Measurements from ENCODE around the gene KRTAP19-8.

The KRTAP19-8 gene, protein sequence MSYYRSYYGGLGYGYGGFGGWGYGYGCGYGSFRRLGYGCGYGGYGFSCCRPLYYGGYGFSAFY

DNA sequence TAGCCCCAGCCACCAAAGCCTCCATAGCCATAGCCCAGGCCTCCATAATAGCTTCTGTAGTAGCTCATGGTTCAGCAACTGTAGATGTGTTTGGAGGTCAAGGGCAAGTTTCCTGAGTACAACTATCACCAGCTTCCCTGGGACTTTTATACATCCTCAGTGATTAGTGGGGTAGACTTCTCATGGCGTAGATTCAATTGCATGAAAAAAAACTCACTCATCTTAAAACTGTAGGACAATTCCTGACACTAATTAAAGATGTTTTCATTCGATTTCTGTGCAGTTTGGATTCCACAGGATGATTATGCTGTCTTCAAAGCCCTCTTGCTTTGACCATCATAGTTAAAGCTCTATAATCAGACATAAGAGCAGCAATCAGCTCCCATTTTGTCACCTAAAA lies at the start of gene KRTAP19-8:
Gene KRTAP19-8, minus strand, starts transcription at position 101 of the 400 bp plus-strand sequence. Its CDS starts 33 bp downstream, at position 68.
- no peak for DNase-seq

DNA sequence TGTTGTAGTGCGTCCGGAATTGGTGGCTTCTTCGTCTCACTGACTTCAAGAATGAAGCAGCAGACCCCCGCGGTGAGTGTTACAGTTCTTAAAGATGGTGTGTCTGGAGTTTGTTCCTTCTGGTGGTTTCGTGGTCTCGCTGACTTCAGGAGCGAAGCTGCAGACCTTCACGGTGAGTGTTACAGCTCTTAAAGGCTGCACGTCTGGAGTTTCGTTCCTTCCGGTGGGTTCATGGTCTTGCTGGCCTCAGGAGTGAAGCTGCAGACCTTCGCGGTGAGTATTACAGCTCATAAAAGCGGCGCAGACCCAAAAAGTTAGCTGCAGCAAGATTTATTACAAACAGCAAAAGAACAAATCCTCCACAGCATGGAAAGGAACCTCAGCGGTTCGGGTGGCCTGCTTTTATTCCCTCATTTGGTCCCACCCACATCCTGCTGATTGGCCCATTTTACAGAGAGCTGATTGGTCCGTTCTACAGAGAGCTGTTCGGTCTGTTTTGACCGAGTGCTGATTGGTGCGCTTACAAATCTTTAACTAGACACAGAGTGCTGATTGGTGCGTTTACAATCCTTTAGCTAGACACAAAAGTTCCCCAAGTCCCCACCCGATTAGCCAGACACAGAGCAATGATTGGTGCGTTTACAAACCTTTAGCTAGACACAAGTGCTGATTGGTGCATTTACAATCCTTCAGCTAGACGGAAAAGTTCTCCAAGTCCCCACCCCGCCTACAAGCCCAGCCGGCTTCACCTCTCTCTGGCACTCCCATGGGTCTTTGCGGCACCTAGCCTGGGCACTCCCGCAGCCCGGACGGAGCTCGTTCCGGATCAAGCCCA lies 49.6 kb upstream of the KRTAP19-8 start:
- peak; percentile 24 to 46 for DNase-seq

DNA sequence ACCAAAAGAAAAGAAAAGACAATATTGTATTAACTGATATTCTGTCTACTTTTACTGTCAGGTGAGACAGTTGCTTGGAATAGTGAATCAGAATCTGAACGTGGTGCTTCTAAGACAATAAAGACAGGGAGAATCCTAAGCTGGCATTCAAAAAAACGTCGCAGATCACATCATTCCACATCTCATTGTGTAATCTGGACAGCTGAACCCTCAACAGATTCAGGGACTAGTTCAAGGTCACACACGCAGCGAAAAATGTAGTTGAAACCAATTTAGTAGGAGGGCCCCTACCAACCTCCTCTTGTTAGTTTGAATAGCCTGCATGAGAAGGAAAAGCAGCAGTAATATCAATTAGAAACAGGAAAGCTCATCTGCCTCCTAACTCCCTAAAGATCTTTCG lies 46.4 kb upstream of the KRTAP19-8 start:
- DNase-seq, result no peak

DNA sequence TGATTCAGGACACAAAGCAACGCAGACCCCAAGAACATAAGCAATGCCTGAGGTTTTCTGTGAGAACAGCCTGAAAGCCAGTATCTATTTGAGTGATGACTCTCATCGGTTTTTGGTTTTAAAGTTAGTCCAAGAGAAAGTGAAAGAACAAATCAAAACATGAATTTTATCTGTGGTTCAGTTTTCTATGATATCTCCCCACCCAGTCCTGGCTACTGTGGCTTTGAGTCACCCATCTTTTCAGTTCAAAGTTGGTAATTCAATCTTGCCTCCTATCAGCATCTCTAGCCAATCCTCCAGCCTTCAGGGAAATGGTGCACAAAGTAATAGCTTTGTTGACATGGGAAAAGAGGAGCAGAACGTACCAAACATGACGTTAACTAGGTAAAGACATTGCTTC lies 40.5 kb upstream of the KRTAP19-8 start:
- DNase-seq, result no peak

DNA sequence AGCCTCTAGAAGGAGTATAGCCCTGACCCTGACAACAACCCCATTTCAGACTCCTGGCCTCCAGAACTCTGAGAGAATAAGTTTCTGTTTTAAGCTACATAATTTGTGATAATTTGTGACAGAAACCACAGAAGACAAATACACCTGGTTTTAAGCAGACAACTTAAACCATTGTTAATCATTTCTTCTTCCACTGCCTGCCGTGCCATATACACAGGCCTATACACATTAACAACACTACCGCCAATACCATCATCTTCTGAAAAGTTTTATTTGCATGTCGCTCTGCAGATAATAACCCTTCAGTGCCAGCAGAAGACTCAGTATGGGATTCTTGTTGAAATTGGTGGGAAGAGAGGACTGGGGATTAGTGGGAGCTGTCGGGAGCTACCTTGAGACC lies 39.9 kb upstream of the KRTAP19-8 start:
- no peak for DNase-seq

DNA sequence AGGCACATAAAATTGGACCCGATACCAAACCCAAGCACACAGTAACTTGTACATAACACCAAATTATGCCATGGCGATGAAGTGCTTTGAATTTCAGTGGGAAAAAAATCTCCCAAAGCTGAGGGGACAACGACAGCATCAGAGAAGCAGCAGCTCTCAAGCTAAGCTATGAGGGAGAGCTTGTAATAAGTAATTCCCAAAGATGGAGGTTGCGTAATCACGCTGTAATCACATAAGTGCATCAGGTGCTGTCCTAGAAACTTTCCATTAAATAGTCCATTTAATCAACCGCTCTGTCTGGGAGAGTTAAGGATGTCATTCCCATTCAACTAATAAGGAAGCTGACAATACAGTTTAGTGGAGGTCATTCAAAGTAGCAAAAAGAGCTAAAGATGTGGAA lies 37.6 kb upstream of the KRTAP19-8 start:
- no peak for DNase-seq

DNA sequence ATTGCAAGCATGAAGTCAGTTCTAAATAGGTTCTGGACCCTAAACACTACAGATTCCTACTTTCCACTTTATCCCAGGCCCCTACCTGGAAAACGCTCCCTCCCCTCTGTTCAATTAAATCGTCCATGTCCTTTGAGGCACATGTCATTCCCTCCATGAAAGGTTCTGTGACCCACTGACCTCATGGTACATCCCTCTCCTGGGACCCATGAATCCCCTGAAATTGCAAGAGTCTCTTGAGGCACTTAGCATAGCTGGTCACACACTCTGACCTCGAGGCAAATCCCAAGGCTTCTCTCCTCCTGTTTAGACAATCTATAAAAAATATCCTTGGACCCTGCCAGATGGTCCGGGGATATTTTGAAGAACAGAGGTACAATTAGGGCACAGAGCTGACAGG lies 34.3 kb upstream of the KRTAP19-8 start:
- no peak for DNase-seq

DNA sequence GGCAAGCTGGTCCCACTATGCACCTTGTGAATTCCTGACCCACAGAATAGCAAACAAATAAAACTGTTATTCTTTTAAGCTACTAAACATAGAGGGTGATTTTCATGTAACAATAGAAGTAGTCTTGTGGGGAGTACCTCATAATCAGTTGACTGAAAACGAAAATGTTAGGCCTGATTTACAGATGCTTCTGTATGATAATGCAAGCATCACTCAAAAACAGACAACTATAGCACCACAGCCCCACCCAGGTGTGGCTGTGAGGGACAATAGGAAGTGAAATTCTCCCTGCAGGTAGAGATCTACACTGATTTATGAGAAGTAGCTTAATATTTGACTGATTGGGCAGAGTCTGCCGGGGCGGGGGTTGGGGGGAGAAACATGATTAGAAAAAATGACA lies 26.5 kb upstream of the KRTAP19-8 start:
- no peak for DNase-seq

DNA sequence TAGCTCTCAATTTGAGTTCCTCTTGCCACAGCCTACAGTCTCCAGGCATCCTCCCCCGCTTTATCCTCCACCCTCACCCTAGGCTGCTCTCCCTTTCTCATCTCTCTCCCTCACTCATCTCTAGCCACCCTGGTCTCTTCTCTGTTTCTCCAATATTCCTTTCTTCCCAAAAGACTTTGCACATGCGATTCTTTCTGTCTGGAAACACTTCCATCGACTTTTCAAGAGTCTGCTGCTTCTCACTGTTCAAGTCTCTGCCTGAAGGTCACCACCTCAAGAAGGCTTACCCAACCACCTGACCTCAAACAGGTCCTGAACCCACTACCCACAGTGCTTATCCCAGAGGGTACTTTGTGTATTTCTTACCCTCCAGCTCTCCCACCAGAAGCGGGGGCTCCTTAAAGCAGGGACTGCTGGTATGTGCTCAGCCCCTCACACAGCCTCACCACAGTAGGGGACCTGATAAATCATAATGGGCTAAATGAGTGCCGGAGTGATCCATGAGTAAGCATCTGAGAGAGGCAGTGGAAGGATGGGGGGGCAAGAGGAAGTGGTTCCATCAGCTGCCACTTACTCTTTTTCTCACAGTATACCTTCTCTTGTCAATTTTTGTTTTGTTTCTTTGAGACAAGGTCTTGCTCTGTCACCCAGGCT lies 14.3 kb upstream of the KRTAP19-8 start:
- no peak for DNase-seq

DNA sequence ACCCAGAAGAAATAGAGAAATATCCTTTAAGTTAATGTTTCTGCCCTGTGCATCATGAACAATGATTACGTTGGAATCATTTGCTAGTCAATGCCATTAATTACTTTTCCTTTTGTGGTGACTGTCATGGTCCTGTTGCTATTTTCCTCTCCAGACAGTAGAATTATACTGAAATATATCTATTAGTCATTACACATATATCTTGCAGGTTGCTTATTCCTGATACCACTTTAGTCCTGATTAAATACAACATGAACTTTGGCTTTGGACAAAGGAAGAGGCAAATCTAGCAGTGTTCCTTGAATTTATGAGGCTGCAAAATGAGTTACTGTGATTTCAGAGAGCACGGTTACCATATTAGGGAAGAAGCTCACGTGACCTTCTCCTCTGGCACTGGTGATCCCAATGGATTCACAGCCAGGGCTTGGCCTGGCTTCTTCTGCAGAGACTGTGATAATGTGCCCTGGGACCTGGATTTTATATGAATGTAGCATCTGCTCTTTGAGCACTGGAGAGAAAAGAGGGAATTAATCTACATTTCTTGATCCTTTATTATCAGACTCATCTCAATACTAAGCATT lies 12.4 kb upstream of the KRTAP19-8 start:
- no peak for DNase-seq

DNA sequence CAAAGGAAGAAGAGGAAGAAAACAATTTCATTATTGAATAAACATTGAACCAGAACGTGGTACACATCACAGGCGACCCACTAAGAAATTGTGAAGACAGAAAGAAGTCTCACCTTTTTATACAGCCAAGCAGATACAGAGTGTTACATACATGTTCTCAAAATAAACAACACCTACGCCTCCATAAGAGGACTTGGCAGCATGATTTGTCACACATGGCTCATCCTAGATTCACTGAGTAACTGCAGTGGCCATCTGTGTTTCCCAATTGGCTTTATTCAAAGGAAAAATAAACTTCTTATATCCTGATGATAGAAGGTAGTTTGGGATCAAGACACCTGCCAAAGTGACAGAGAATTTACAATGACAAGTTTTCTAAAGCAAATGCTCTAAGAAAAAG lies 7.6 kb upstream of the KRTAP19-8 start:
- no peak for DNase-seq

DNA sequence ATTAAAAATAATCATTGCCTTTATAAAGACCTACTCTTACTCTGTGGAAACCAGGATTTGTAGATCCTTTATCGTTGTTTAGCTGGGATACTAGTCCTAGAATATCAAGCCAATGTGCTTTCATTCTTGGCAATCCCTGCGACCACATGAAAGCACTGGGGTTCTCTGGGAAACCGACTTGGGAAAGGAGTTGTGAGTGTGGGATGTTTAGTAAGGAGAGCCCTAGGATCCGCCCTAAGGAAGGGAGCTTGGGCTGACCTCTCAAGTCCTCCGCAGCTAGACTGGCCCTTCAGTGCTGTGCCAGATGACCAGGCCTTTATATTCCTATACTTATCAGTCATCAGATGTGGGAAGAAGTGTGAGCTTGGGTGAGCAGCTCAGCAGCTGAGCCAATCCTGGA lies 5.2 kb upstream of the KRTAP19-8 start:
- no peak for DNase-seq

DNA sequence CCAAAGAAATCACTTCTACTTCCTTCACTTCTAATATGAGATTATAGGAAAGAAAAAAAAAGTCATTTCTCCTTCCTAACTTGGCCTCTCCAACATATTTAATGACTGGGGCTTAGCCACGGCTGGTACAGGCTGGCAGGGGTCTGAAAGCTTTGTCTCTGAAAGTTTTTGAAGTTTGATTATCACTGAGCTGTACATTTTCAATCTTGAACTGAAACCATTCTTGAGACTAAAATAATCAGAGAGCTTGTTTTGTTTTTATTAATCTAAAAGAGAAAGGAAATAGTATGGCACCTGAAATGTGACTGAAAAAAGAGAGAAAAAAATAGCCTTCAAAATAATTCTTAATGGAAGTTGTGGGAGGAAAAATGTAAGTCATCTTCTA lies 3.8 kb upstream of the KRTAP19-8 start:
- no peak for DNase-seq

DNA sequence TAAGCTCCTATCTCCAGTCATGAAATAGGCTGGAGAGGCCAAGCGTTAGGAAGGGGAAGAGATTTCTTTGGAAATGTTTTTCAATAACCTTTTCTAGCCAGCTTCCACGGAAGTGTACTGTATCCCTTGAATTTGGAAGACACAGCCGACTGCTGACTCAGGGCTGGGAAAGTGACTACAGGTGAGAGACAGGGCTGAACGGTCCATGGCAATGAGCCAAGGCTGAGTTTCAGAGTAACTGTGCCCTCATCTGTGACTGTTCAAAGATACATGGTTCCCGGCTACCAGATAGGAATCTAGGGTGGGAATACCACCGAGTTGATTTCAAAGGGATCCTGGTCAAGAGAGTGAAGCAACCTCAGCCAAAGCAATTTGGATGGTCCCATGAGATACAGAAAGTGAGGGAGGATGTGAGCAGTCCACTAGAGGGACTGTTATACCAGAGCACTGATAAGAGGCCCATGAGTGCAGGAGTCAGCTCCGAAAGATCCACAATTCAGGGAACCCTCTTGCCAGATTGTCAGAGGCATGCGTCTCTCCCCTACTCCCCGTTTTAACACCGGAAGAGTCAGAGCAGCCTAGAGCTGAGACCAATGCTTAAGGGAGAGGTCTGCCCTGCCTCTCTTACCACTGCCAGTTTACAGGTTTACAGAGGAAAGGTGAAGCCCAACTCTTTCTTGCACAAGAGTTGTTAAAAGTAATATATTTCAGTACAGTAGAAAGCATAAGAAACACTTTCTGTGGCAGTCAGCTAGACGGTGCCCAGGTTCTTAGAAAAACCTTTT lies 3.2 kb upstream of the KRTAP19-8 start:
- DNase-seq, result no peak

DNA sequence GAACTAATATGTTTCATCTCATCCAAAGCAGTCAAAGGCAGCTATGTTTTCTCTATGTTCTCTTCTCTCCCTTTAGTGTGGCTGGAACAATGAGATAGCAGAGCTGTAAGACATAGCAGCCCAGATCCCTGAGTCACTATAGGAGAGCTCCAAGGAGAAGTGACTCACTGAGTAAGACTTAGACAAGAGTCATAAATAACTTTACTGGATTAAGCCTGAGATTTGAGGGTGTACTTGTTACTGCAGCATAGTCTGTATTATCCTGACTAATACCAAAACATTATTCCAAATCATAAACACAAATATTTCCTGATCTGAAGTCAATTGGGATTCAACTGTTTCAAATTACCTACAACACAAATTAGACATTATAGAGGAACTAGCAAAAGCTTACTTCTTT lies 3.9 kb downstream of the KRTAP19-8 start:
- DNase-seq, result no peak

DNA sequence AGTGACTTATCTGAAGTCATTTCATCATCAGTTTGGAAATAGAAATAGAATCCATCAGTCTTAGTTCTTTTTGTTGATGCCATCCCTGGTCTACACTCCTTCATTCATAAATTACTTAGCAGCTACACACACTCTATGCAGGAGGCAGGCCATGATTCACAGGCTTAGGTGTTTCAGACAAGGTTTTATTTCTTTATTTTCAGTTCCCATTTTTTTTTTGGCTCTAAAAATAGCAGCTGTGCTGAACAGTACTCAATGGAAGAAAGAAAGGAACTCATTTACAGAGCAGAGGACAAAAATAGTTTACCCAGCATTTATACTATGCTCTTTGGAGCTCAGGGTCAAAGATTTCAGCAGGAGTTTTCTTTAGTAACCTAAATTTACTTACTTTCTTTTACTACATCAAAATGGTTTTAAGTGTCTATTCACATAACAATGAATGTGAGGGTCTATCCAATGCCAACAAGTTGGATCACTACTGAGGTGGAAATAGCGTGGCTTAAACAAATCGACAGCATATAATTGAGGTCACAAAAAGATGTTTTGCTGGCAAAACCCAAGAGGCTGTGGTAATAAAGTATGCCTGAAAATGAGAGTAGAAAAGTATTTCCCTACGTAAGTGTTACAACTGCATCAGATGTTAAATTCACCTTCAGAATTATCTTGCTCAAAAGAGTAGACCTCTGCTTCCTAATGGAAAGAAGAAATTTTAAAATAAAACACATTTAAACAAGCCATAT lies 7.7 kb downstream of the KRTAP19-8 start:
- no peak for DNase-seq

DNA sequence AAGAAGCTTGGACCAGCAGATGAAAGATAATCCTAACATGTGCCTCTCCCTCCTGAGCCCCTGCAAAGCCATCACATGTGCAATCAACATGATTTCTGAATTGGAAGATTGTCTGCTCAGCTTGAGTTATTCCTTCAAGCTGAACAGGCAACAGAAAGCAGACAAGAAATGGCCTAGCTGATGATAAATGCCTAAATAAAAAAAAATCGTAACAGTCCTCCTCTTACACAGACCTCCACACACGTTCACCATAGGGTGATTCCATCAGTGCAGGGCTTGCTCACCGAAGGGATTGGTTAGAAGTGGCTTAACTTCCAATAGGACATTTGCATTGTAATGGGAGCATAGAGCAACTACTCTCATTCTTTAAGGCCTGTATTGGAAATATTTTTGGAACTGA lies 14.6 kb downstream of the KRTAP19-8 start:
- DNase-seq, result no peak

DNA sequence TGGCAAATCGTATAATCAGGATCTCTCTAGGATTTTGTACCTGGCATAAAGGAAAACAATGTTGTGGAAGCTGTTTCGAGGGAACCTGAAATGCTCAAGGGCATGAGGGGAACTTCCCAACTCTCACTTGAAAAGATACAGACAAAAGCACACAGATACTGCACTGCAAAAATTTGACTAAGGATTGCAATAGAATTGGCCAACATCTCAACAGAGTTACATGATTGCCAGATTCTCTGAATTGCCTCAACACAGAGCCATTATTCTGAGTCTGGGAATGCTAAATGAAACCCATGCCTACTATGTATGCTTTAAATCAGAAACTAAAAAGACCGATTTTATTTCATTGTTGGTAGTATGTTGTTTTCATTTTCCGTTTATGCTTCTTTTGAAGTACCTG lies 16.0 kb downstream of the KRTAP19-8 start:
- no peak for DNase-seq

DNA sequence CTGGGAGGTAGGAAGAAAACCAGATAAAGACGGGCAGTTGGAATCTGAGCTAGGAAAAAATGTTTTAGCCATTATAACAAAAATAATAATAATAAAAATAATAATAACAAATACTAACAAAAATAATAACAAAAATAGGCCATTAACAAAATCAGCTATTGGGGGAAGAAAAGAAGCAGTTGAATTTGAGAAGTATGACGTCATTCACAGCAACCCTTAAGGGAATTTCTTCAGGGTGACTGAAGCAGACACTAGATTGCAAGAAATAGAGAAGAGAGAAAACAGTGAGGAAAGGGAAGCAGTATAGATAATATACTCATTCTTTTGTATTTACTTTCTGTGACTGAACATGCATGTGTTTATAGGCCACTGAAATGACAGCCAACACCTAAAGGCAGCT lies 20.0 kb downstream of the KRTAP19-8 start:
- no peak for DNase-seq

DNA sequence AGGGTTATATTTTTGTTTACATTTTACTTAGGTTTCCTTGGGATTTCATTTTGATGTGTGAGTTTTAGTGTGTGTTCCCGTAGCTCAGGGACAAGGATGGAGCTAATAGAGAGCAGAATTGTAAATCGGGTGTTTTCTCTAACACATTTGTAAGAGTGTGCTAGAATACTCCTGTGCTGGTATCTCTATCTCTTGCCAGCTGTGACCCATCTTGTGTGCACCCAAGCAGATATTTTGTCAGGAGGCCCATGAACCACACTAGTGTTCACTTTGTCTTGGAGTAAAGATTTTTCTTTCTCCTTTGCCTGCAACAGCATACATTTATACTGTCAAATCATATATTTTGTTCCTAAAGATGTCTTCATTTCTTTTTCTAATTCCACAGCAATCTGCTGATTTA lies 23.4 kb downstream of the KRTAP19-8 start:
- DNase-seq, result no peak

DNA sequence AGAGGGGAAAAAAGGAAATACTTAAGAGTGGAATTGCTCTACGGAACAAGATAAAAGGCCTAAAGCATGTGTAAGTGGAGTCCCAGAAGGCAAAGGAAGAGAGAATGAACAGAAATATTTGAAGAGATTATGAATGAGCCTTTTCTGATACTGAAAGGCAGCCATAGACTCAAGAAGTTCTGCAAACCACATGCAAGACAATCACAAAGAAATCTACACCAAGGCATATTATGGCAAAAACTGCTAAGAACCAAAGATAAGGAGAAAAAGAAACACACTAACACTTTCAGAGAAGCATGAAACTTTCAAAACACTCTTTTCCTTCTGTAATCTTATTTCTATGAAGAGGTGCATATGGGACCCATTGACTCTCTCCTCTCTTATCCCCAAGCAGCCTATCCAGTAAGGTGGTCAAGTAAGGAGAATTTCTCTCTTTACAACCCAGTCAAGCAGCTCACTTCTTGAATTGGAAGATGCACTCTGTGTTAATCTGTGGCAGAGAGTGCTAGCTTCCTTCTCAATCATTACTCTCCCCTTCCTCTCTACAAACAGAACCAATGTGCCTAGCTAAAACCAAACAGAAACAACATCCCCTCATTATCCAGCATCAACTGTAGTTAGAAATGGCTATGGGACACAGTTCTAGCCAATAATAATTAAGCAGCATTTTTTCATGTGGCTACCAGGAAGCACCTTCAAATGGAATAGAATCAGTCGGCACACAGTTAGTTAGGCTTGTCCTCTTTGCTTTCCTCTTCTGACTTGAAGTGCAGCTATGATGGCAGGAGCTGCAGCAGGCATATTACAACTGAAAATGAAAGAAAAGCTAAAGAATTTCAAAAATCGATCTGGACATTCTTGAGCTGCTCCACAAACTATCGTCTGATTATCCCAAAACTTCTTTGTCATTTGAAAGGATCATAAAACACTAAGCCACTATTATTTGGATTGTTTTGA lies 25.9 kb downstream of the KRTAP19-8 start:
- DNase-seq, result no peak

Measured in Kasumi-1 (cell line).